NT2/D1 (cell line): ENCODE data around the gene TMEM158.

ENCODE experiments used
- SUZ12 ChIP-seq: IDR thresholded peaks from 2 replicates; pipeline ENCODE4 v1.6.1; 2011; ENCODE audit not compliant: insufficient read length, insufficient read depth; ENCODE audit errors: extremely low read depth
- YY1 ChIP-seq: IDR thresholded peaks from 2 replicates; pipeline ENCODE4 v1.6.1; 2011; ENCODE audit not compliant: insufficient read length, insufficient read depth
- ZNF274 ChIP-seq: IDR thresholded peaks from 2 replicates; pipeline ENCODE4 v1.6.1; 2011; ENCODE audit warnings: mild to moderate bottlenecking, low read depth, low read length

DNA sequence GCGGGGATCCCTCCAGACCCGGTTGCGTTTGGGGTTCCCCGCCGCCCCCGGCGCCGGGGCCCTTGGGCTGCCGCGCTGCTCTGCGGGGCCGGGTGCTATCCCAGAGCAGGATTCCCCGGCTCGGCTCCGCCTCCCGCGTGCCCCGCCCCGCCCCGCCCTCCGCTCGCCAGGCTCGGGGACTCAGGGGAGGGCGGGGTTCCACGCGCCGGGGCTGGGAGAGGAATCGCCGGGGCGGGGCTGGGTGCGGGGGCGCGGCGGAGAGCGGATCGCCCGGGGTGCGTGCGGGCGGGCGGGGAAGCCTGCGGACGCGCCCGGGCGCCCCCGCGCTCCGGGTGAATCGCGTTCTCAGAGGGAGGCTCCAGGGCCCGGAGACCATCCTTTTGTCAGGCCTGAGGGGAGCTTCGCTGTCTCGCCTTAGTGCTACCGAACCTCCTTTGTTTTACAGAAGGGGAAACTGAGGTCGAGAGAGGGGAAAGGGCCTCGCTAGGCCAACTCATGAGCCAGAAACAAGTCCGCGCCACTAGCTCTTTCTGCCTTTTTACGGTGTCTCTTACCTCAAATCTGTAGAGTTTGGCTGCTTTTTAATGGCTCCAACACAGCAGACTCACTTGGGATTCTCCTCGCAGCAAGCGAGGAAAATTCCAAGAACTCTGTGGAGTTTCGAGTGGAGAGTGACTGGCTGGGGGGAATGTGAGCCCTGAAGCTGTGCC lies at the start of gene TMEM158:
- TF ChIP-seq SUZ12 (no peak), YY1 (no peak), ZNF274 (no peak)
